ENCODE data around the gene POU2F1.

POU2F1 gene

GRCh38 chr1:167305059-167305705 lies 84.5 kb downstream of the POU2F1 start:
- no peaks in the 10 kb centered on the region; a peak in 1 of 3 replicates for H3K36me3 ChIP-seq (ENCODE audit: control insufficient read depth in 2 of 2, insufficient read depth in 1 of 2, low read length in 2 of 2)
- H3K9me3 ChIP-seq (ENCODE audit: control insufficient read depth, insufficient read depth, low read depth, low read length): no peaks in the 10 kb centered on the region
- no peak overlapping the region for H3K27ac ChIP-seq (ENCODE audit: extremely low read depth, low read depth, low read length)
- ChIA-PET POLR2A (no interaction called here), CTCF (interaction anchor here (0.6 to 1.0 kb wide), 3 partner anchors 8 to 239 kb away, joined by 3 read pairs; no protein-coding TSS in a partner anchor)
- TF ChIP-seq ZNF664 (tag by site-specific recombination; IDR thresholded peaks at IDR 0.05): no peak
- peak; percentile 79 for TF ChIP-seq ZNF121 (tag by site-specific recombination; IDR thresholded peaks at IDR 0.05)
- peak; percentile 22; the same call in 1 of the 2 replicates for TF ChIP-seq ZNF335 (tag by site-specific recombination; conservative IDR thresholded peaks at IDR 0.05)
- no peak for TF ChIP-seq ZBTB8A (tag by site-specific recombination; IDR thresholded peaks at IDR 0.05)
- 0 out of 2 replicates have a peak, but pooled peaks have one; percentile 15 for TF ChIP-seq ZNF580 (tag by site-specific recombination; IDR thresholded peaks at IDR 0.05)
- no peaks in the 10 kb centered on the region; the same call in 1 of the 2 replicates for H3K4me1 ChIP-seq (ENCODE audit: control insufficient read depth, insufficient read depth, low read length)
- H3K4me3 ChIP-seq (ENCODE audit: low read depth, low read length): no peak overlapping the region

GRCh38 chr1:167305706-167306277 lies 85.1 kb downstream of the POU2F1 start:
- CTCF ChIA-PET: interaction anchor here (0.6 to 1.0 kb wide), 3 partner anchors 9 to 240 kb away, joined by 3 read pairs; no protein-coding TSS in a partner anchor
- no peaks in the 10 kb centered on the region for H3K9me3 ChIP-seq (ENCODE audit: control insufficient read depth, insufficient read depth, low read depth, low read length)
- POLR2A ChIA-PET: no interaction called here
- no peak overlapping the region for H3K27ac ChIP-seq (ENCODE audit: extremely low read depth, low read depth, low read length)
- peaks cover 2% of the 10 kb centered on the region for H3K4me1 ChIP-seq (ENCODE audit: control insufficient read depth, insufficient read depth, low read length)
- H3K36me3 ChIP-seq (ENCODE audit: control insufficient read depth in 2 of 2, insufficient read depth in 1 of 2, low read length in 2 of 2): no peaks in the 10 kb centered on the region; a peak in 1 of 3 replicates
- TF ChIP-seq PRDM6 (tag by site-specific recombination; IDR thresholded peaks at IDR 0.05) (peak; percentile 38; the same call in 1 of the 2 replicates), ZNF530 (tag by site-specific recombination; IDR thresholded peaks at IDR 0.05; ENCODE audit: low read depth) (no peak)
- no peak overlapping the region for H3K4me3 ChIP-seq (ENCODE audit: low read depth, low read length)

GRCh38 chr1:167310732-167311131 lies 90.0 kb downstream of the POU2F1 start:
- no peaks in the 10 kb centered on the region; a peak in 1 of 3 replicates for H3K36me3 ChIP-seq (ENCODE audit: control insufficient read depth in 2 of 2, insufficient read depth in 1 of 2, low read length in 2 of 2)
- no peaks in the 10 kb centered on the region for H3K9me3 ChIP-seq (ENCODE audit: control insufficient read depth, insufficient read depth, low read depth, low read length)
- H3K4me3 ChIP-seq (ENCODE audit: low read depth, low read length): no peak overlapping the region
- POLR2A ChIA-PET: no interaction called here
- H3K27ac ChIP-seq (ENCODE audit: extremely low read depth, low read depth, low read length): no peak overlapping the region
- TF ChIP-seq ZNF791 (tag by site-specific recombination; IDR thresholded peaks at IDR 0.05): no peak
- no peak for TF ChIP-seq ZNF645 (tag by site-specific recombination; IDR thresholded peaks at IDR 0.05)
- TF ChIP-seq ZNF670 (tag by site-specific recombination; IDR thresholded peaks at IDR 0.05; ENCODE audit: low read depth): no peak
- no peak for TF ChIP-seq KLF9 (tag by site-specific recombination; IDR thresholded peaks at IDR 0.05; ENCODE audit: low read depth)
- no peak for TF ChIP-seq ZNF664 (tag by site-specific recombination; IDR thresholded peaks at IDR 0.05)
- no peak for TF ChIP-seq ZNF19 (tag by site-specific recombination; IDR thresholded peaks at IDR 0.05; ENCODE audit: low read depth)
- no peak for TF ChIP-seq BCL6B (tag by site-specific recombination; IDR thresholded peaks at IDR 0.05)
- TF ChIP-seq ZSCAN18 (tag by site-specific recombination; IDR thresholded peaks at IDR 0.05): no peak
- no peak for TF ChIP-seq AEBP2 (tag by site-specific recombination; IDR thresholded peaks at IDR 0.05; ENCODE audit: borderline replicate concordance)
- TF ChIP-seq YY1 (tag by site-specific recombination; IDR thresholded peaks at IDR 0.05): no peak
- CTCF ChIA-PET: no interaction called here
- H3K4me1 ChIP-seq (ENCODE audit: control insufficient read depth, insufficient read depth, low read length): peaks cover 3% of the 10 kb centered on the region

All from HEK293 (cell line).